ENCODE data around the gene IFNL3. TPM values are rescaled to one million over a fixed set of nuclear protein-coding genes. Genes with fewer than 3 reads are reported as not detected.
"Not testable (repeated sequence)": the region's sequence is repeated elsewhere in the genome, so short reads cannot be mapped to it uniquely, and the experiment has no call there.

The IFNL3 gene
- polyA plus RNA-seq, 5 donors = not detected

DNA sequence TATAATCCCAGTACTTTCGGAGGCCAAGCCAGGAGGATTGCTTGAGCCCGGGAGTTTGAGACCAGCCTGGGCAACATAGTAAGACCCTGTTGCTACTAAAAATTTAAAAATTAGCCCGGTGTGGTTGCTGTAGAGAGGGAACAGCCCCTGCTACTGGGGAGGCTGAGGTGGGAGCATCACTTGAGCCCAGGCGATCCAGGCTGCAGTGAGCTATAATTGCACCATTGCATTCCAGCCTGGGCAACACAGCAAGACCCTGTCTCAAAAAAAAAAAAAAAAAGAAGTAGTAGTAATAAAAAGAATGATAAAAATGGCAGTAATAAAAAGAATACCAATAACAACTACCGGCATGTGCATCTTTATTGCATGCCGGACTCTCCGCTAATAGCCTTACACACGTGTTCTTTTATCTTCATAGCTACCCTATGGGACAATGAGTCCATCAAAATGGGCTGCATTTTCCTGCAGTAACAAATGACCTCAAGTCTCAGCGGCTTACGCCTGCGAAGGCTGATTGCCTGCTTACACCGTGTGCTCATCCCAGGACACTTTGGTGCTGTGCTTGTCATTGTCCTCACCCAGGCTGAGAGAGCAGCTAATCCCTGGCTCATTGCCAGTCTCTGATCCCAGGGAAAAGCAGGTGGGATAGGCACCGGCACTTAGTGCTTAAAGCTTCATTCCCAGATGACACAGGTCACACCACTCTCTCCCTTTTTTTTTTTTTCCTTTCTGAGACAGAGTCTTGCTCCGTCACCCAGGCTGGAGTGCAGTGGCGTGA lies 26.4 kb downstream of the IFNL3 start:
- no peak for DNase-seq

DNA sequence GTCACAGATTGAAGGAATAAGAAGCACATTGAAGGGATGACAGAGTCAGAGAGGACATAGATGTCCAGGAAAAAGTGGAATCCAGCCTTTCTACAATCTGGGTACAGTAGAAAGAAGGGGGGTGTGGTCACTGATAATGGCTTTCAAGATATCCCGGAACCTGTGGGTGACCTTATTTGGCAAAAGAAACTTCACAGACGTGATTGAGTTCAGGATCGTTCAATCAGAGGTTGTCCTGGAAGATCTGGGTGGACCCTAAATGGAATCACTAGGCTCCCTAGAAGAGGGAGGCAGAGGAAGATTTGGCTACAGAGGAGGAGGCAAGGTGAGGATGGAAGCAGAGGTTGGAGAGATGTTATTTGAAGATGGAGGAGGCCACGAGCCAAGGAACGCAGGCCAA lies 27.7 kb downstream of the IFNL3 start:
- DNase-seq = no peak

DNA sequence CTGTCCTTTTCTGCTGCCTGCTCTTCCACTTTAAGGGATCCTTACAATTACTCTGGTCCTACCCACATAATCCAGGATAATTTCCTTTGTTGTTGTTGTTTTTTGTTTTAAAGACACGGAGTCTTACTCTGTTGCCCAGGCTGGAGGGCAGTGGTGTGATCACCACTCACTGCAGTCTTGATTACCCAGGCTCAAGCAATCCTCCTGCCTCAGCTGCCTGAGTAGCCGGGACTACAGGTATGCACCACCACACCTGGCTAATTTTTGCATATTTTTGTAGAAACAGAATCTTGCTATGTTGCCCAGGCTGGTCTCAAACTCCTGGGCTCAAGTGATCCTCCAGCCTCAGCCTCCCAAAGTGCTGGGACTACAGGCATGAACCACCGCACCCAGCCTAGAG lies 29.5 kb downstream of the IFNL3 start:
- DNase-seq = not testable (repeated sequence)

DNA sequence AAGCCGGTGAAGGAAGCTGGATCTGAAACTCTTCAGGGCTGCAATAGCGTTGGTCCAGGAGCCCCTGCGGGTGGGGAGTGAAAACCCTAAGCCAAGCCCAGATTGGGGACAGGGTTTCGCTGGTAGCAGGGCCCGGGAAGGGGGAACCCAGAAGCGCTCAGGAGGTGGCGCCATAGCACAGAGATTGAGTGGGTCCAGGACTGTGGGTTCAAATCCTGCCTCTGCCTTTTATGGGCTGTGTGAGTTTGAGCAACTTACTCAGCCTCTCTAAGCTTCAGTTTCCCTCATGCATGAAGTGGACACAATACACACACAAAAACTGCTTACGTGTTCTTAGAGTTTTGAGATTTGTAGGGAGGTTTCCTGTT lies 32.4 kb downstream of the IFNL3 start:
- DNase-seq = no peak

DNA sequence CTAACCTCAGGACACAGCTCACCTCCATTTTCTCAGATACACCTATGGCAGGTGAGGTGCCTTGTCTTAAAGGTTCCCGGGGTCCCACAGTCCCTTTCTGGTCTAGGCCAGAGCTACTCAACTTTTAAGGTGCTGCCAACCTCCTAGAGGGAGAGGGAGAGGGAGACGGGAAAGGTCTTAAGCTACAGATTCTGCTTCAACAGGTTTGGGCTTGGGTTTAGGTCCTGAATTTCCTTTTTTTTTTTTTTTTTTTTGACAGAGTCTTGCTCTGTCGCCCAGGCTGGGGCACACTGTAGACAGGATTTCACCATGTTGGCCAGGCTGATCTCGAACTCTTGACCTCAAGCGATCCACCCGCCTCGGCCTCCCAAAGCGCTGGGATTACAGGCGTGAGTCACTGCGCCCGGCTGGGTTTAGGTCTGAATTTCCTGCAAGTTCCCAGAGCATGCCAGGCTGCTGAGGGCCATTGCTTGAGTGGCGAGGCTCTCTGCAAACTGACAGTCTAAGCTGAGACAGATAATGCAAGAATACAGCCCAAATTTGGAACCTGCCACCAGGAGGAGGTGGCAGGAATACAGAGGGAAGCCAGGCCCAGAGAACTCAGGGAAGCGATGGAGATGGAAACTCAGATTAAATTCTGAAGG lies 33.0 kb downstream of the IFNL3 start:
- DNase-seq = no peak

DNA sequence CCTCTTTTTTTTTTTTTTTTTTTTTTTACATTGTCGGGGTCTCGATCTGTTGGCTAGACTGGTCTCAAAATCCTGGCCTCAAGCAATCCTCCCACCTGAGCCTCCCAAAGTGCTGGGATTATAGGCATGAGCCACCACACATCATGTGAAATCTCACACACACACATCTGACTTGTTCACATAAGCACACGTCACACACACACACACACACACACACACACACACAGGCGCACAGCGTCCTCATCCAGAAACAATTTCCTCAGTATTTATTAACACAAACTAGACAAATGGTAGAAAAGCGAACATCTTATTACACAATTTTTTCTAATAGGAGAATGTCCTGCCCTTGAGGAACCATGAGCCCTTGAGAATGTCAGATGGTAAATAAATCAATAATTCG lies 35.6 kb downstream of the IFNL3 start:
- no peak for DNase-seq

DNA sequence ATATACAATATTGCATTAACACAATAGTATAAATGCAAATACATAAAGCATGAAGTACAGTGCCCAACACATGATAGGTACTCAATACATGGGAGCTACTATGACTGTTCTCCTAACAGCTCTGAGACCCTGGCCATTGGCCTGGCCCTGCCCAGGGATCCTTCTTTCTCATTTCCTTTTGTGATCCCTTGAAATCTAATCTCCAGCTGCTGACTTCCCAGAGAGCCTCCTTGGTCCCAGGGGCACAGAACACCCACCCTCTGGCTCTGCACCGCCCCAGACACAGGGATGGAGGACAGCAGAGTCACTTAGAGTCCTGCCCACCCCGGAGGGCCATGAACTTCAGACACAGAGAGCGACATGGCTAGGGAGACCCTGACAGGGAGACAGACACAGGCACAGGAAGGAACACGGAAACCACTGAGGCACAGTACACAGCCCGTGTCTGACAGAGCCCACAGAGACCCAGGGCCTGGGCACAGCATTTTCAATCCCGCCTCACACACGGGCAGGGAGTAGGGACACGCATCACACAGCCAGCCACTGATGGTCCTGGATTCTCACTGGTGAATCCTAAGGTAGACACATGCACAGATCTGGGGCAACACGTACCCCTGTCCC lies 36.5 kb downstream of the IFNL3 start:
- no peak for DNase-seq

DNA sequence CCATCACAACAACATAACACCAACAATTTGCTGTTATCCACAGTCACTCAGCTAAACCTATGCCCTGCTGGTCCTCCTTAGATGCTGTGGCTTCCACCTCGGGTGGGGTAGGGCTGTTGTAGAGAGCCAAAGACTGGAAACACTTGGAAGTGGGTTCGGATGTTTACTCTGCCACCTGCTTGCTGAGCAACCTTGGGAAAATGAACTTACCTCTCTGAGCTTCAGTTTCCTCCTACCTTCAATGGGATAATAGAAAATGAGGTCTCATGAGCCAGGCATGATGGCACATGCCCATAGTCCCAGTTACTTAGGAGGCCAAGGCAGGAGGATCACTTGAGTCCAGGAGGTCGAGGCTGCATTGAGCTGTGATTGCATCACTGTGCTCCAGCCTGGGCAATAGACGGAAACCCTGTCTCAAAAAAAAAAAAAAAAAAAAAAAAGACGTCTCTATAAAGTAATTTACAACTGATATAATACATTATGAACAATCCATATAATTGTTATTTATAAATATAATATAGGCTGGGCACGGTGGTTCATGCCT lies 37.4 kb downstream of the IFNL3 start:
- DNase-seq = no peak

DNA sequence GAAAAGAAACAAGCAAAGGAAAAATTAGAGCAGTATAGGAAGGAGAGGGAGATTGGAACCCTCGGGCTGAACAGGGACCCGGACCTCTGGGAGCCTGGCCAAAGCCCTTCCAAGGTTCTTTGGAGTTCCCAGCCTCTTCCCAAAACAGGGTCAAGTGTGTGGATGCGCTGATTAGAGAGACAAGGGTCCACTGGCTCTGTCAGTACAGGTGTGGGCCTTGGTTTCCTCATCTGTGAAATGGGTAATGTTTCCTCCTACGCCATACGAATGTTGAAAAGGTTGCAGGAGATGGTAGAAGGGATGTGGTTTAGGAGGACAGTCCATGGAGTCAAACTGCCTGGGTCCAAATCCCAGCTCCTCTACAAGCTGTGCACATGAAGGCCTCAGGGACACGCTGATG lies 38.7 kb downstream of the IFNL3 start:
- no peak for DNase-seq

DNA sequence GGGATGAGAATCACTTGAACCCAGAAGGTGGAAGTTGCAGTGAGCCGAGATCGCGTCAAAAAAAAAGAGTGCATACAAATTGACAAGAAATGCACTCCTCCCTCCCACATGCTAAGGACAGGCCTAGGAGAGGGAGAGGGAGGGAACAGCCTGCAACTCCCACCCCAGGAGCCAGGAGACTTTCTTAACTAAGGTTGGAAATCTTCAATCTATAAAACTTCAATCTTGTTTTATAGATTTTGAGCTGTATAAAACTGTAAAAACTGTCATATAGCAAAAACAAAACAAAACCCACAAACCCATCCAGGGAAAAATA lies 39.4 kb downstream of the IFNL3 start:
- DNase-seq = no peak

DNA sequence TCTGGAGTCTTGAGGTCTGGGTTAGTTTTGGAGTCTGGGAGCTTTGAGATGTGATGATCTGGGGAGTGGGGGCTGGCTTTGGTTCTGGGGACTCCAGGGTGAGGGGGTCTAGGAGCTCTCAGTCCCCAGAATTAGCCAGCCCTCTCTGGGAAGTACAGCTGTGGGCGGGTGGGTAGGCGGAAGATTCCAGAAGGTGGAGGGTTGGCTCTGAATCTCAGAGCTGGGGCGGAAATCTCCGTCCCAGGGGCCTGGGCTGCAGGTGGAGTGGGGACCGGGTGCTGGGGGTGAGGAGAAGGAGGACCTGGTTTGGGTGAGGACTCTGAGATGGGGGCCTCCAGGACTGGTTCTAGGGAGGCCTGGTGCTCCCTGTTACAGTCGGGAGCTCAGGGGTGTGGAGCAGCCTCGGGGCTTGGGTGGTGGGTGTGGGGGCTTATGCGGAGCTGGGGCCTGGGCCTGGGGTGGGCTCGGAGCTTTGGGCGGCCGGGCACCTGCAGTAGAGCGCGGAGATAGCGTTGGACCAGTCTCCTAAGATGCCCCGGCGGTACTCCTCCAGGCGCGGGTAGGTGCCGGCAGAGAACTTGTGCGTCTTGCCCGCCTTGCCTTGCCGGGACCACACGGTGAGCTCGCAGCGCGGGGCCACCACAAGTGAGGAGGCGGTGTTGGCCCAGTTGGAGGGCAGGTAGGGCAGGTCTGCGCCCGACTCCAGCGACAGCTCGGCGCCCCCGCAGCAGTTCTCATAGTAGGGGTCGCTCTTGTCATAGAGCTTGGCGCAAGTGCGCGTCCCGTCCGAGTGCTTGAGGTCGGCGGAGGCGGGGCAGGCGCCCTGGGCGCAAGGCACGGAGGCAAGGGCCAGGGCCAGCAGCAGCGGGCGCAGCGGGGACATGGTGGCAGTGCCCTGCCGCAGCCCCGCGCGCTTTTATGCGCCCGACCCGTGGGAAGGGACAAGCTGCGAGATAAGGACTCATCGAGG lies 41.1 kb downstream of the IFNL3 start, which contains the start of gene SYCN:
SYCN (minus strand) TSS at position 892 of the 970 bp plus-strand sequence; CDS start at position 883, 9 bp downstream.
- DNase-seq = no peak

DNA sequence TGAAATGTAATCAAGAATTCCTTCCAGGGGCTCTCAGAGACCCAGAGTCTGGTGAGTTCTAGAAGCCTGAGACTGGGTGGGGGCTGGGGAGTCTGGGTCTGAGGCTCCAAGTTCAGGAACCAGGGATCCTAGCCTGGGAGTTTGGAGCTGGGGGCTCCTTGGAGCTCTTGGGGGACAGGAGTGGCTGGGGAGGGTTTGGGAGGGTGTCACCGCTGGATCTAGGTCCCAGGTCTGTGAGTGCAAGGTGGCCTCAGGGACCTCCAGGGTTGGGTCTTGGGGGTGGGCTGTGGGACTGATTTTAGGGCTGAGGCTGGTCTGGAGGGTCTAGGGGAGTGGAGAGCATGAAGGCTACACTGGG lies 41.8 kb downstream of the IFNL3 start:
- DNase-seq = no peak

DNA sequence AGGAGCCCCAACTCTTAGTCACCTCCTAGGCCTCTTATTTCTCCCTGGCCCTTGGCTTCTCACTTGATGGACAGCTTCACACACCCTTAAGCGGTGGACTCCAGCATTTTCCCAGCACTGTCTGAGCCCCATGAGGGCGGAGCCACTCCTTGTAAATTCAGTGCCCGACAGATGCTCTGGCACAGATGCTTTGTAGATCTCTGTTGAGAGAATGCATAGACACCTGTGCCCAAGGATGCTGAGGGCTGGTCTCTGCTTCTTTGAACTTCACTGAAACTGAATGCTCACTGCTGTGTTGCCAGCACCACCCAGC lies 44.0 kb downstream of the IFNL3 start:
- no peak for DNase-seq

DNA sequence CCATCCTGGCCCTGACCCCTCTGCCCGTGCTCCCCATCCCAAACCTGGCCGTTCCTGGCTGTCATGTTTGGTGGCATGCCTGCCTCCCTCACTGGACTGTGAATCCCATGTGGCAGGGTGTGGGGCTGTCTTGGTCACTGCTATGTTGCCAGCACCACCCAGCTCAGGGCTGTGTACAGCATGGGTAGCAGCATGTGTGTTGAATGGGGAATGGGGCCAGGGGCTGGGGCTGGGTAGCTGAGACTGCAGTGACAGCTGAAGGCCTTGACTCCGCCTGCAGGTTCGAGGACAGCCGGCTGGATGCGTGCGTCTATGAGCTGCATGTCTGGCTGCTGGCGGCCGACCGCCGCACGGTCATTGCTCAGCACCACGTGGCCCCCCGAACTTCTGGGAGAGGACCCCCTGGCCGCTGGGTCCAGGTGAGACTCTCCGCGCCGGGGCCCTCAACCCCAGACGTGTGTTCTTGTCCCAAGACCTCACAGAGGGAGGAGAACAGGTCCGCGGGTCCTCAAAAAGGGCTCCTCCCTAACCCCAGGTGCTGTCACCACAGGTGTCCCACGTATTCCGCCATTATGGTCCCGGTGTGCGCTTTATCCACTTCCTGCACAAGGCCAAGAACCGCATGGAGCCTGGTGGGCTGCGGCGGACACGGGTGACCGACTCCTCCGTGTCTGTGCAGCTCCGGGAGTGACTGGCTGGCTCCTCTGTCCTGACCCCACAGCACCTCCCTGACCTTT lies 44.6 kb downstream of the IFNL3 start:
- no peak for DNase-seq

DNA sequence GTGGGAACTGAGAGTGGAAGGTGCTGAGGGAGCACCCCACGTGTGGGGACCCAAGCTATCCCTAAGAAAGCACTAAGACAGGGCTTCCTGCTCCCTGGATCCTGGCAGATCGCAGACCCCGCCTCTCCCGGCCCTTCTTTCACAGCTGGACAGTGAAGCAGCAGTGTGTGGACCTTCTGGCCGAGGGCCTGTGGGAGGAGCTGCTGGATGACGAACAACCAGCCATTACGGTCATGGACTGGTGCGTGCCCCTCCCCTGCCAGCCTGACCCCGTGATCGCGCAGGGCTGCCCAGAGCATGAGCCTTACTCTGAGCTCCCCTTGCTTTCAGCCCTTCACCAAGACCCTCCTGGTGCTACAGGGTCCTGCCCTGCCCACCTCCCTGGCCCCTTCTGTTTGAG lies 45.8 kb downstream of the IFNL3 start:
- peak; percentile 28 to 40 for DNase-seq

DNA sequence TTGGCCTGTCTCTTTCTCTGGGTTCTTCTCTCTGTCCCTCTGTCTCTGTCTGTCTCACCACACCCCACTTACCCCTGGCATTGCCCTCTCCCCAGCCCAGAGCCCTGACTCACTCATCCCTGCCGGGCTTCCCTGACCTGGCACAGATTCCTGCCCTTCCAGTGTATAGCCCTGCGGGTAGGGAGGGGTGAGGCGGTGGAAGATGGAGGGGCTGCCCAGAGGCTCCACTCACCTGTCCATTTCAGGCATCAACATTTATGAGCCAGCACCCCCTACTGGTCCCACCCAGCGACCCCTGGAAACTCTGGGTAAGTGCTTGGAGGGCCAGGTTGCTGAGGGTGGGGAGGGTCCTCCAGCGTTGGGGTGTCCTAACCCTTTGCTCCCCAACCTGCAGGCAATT lies 47.0 kb downstream of the IFNL3 start:
- no peak for DNase-seq

DNA sequence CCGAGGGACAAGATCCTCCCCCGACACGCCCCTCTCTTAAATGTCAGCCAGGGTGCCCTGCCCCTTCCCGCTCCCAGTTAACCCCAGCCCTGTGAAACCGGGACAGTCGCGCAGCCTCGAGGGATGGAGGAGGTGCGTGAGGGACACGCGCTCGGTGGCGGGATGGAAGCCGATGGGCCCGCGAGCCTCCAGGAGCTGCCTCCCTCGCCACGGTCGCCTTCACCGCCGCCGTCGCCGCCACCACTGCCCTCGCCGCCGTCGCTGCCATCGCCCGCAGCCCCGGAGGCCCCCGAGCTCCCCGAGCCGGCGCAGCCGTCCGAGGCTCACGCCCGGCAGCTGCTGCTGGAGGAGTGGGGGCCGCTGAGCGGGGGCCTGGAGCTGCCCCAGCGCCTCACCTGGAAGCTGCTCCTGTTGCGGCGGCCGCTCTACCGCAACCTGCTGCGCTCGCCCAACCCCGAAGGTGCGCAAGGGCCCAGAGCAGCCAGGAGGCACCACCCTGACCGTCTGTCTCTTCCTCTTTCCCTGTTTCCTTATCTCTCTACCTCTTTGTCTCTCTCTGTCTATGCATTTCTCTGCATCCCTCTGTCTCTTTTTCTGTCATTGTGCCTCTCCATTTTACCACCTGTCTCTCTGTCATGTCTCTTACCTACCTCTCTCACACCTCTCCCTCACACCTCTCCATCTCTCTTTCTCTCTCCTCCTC lies 47.8 kb downstream of the IFNL3 start, which contains the start of gene NCCRP1:
NCCRP1 (plus strand) TSS at position 105 of the 703 bp plus-strand sequence; CDS start at position 124, 19 bp downstream.
- DNase-seq = no peak

DNA sequence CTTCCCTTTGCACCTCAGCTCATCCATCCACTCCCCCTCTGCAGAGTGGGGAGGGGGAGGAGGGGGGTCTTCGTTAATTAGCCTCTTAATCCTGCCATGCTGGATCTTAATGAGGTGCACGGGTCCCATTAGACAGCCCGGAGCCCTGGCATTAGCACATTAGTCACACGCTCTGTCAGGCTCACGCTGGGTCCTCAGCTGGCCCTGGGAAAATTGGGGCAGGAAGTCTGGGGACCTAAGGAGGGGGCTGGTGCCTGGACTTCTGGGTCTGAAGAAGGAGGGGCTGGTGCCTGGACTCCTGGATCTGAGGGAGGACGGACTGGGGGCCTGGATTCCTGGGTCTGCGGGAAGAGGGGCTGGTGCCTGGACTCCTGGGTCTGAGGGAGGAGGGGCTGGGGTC lies 48.5 kb downstream of the IFNL3 start:
- DNase-seq = no peak

DNA sequence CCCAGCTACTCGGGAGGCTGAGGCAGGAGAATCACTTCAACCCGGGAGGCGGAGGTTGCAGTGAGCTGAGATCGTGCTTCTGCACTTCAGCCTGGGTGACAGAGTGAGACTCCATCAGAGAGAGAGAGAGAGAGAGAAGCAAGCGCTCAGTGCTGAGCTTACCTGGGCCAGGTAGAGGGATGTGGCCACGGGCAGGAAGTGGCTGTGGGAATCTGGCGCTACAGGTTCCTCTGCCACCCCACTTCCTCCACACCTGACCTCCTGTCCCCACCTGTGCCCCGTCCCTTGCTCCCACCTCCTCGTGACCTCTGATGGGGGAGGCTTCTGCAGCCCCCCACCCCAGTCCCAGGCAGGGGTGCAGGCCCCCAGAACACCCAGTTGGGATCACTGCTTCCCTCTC lies 49.1 kb downstream of the IFNL3 start:
- DNase-seq = no peak

DNA sequence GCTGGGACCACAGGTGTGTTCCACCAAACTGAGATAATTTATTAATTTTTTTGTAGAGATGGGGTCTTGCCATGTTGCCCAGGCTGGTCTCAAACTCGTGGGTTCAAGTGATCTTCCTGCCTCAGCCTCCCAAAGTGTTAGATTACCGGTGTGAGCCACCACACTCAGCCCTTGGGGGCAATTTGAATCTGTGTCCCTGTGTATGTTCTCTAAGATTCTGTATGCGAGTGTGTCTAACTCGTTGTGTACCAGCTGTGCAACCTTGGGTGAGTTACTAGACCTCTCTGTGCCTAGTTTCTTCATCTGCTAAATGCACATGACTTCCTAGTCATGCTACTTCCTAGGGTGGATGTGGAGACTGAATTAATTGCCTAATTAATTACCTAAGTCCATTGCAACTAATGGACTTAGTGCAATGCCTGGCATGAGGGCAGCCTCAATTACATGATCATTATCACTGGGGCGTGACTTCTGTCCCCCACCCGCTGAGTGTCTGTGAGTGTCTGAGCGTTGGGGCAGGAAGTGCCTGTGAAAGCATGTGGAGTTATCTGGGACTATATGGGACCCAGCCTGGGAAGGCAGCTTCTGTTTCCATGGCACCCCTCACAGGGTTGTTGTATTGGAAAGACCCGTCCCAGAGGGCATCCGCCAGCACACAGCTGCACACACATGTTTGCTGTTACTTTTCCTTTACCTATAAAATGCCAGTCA lies 49.8 kb downstream of the IFNL3 start:
- no peak for DNase-seq
